ENCODE results near the gene TAT. TPM values are rescaled to one million over a fixed set of nuclear protein-coding genes. Genes with fewer than 3 reads are reported as not detected.
A peak's percentile ranks its signal among the peaks of the same experiment; 100 is the strongest.

The TAT gene
- total RNA-seq, 1 donor from 2014 or later = not detected

GRCh38 chr16:71555230-71555891 lies 21.5 kb downstream of the TAT start:
- DNase-seq (no peak), ATAC-seq (peak; percentile 95 to 96)
- Histone ChIP-seq H3K4me1 (no peaks in the 10 kb centered on the region), H3K9me3 (no peaks in the 10 kb centered on the region), H3K27me3 (ENCODE audit: low read depth) (no peaks in the 10 kb centered on the region), H3K36me3 (no peaks in the 10 kb centered on the region), H3K4me3 (no peak overlapping the region), H3K27ac (peak overlapping the region; percentile 24)
- no peak for TF ChIP-seq CTCF (IDR thresholded peaks at IDR 0.05)
- intact Hi-C loops (cut with DNase I) = no loop called here

GRCh38 chr16:71552698-71553503 lies 24.0 kb downstream of the TAT start:
- no peak for TF ChIP-seq CTCF (IDR thresholded peaks at IDR 0.05)
- Histone ChIP-seq H3K4me1 (no peaks in the 10 kb centered on the region), H3K27ac (no peak overlapping the region), H3K27me3 (ENCODE audit: low read depth) (no peaks in the 10 kb centered on the region), H3K36me3 (no peaks in the 10 kb centered on the region), H3K4me3 (no peak overlapping the region), H3K9me3 (no peaks in the 10 kb centered on the region)
- ATAC-seq (no peak), DNase-seq (no peak)
- intact Hi-C loops (cut with DNase I) = no loop called here

DNA sequence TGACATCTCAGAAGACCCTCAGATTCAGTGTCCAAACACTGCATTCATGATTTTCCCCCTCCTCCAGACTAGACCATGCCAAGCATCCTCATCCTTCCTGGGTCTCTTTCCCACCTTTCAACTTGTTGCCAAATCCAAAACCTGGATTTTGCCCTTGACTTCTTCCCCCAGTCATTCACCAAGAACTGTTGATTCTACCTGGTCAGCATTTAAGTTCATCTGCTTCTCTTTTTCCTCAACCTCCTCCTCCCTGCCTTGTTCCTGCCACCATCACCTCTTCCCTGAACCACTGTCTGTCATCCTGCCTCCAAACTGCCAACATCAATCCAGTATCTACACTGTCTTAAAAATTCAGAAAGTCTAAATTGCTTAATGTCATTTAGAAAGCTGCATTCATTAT lies 29.7 kb downstream of the TAT start:
- no peaks in the 10 kb centered on the region for H3K9me3 ChIP-seq
- no peak for ATAC-seq
- intact Hi-C loops (cut with DNase I) = no loop called here

GRCh38 chr16:71542377-71542776 lies 34.5 kb downstream of the TAT start:
- ATAC-seq (peak; percentile 61 to 76), DNase-seq (peak; percentile 59)
- peak; percentile 51 for TF ChIP-seq CTCF (IDR thresholded peaks at IDR 0.05)
- Histone ChIP-seq H3K4me1 (no peaks in the 10 kb centered on the region), H3K27me3 (ENCODE audit: low read depth) (no peaks in the 10 kb centered on the region), H3K27ac (no peak overlapping the region), H3K36me3 (no peaks in the 10 kb centered on the region), H3K4me3 (no peak overlapping the region), H3K9me3 (no peaks in the 10 kb centered on the region)
- intact Hi-C loops (cut with DNase I) = no loop called here

More for the DNA sequence above, 29.7 kb downstream of the TAT start:
- Histone ChIP-seq H3K36me3 (no peaks in the 10 kb centered on the region), H3K4me1 (no peaks in the 10 kb centered on the region), H3K4me3 (no peak overlapping the region), H3K27ac (no peak overlapping the region), H3K27me3 (ENCODE audit: low read depth) (no peaks in the 10 kb centered on the region)
- no peak for DNase-seq
- TF ChIP-seq CTCF (IDR thresholded peaks at IDR 0.05) = no peak

DNA sequence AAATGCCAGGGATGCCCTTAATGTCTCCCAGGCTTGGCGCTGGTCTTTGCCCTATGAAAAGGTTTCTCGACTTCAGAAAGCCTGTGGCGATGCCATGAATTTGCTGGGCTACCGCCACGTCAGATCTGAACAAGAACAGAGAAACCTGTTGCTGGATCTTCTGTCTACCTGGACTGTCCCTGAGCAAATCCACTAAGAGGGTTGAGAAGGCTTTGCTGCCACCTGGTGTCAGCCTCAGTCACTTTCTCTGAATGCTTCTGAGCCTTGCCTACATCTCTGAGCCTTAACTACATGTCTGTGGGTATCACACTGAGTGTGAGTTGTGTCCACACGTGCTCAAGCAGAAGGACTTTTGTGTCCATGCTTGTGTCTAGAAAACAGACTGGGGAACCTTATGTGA lies 39.2 kb downstream of the TAT start:
- Histone ChIP-seq H3K36me3 (no peaks in the 10 kb centered on the region), H3K27me3 (ENCODE audit: low read depth) (no peaks in the 10 kb centered on the region), H3K4me1 (no peaks in the 10 kb centered on the region), H3K9me3 (no peaks in the 10 kb centered on the region), H3K4me3 (no peak overlapping the region), H3K27ac (no peak overlapping the region)
- DNase-seq = no peak
- TF ChIP-seq CTCF (IDR thresholded peaks at IDR 0.05) = peak; percentile 41
- ATAC-seq = peak; percentile 54 to 78
- intact Hi-C loops (cut with DNase I) = no loop called here

Measured in lower lobe of right lung (tissue), 2 donors.